Activated CD4-positive, alpha-beta T cell treated with anti-CD3 and anti-CD28 coated beads, Interleukin-2, amount 50 U/mL, for 24 hours (primary cell): Measurements from ENCODE around the gene COX8A.

Source experiments
- DNase-seq, 2 donors: peaks; one replicate each; pipeline ENCODE4 v3.0.0-alpha.2; 2020; ENCODE audit warnings: low read depth in 1 of 2, low spot score in 1 of 2

COX8A gene

DNA sequence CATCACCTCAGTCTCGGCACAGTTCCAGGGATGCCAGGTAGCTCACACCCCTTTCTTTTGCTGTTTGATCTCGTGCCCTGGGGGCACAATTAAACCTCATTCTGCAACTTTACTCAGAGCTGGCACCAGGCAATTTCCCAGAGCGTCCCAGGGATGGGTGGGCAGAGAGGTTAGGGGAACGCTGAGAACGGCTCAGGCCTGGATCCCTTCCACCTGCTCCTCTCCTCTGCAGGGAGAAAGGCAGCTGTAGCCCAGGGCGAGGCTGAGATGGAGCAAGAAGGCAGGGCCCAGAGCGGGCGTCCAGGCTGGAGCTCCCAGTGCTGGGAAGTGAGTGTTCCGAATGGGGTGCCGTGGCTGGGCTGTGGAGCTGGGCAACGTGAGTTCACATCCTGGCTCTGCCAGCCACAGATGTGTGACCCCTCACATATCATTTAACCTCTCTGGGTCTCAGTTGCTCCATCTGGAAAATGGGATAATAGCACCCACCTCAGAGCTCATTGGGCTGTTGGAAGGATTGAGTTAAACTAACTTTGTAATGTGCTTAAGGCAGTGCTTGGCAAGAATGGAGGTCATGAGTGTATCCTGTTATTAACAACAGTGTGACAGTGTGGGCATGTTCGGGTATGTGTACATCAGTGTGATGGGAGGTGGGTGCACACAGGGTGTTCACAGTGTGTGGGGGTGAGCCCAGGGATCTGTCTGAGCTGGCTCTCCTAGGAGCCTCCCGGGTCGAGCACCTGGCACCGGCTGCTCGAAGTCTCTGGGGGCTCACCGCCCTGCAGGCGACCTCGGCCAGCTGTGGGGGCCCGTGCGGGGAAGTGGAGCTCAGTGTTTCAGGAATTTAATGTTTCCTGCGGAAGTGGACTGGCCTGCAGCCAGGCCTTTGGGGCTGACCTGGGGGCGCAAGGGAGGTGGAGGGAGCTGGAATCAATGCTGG, 27.3 kb downstream of the COX8A start:
- no peak for DNase-seq

DNA sequence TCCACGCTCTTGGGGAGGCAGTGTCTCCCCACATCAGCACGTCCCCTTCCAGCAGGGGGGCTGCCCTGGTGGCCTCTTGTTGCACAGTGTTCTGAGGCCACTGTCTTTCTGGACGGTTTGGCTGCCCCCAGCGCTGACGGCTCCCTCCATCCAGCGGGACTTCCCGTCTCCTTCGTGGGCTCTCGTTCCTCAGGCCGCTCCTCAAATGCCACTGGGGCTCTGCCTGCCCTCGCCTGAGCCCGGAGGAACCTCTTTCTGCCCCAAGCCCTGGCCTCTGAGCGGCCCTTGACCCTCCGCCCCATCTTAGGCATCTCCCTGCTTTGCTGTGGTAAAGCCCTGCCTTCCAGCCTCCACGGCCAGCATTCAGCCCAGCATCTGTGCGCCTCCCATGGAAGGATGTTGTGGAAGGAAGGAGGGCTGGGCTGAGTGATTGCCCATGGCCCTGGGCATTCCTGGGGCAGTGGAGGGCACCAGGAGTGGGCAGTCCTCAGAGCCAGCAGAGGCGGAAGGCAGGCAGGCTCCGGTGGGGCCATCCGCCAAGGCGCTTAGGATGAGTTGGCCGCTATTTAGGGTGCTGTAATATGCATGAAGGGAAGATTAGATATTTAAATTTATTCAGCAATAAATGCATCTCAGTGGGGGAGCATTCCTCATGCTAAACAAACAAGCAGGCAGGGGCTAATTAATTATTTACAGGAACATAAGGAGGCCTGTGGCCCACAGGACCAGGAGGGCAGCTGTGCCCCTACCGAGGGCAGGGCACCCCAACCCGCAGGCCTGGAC, 29.6 kb downstream of the COX8A start:
- DNase-seq = no peak

DNA sequence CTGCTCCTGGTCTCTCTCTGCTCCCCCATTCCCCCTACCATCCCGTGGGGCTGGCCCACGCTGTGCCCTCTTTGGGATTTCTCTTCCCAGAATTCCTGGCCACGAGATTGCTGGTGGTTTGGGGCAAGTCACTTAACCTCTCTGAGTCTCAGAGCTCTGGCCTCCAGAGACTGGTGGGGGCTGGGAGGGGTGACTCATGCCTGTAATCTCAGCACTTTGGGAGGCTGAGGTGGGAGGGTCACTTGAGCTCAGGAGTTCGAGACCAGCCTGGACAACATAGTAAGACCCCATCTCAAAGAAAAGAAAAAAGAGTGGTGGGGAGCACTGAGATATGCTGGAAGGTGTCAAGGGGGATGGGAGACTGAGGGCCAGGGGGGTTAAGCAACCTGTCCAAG, 30.2 kb downstream of the COX8A start:
- no peak for DNase-seq

DNA sequence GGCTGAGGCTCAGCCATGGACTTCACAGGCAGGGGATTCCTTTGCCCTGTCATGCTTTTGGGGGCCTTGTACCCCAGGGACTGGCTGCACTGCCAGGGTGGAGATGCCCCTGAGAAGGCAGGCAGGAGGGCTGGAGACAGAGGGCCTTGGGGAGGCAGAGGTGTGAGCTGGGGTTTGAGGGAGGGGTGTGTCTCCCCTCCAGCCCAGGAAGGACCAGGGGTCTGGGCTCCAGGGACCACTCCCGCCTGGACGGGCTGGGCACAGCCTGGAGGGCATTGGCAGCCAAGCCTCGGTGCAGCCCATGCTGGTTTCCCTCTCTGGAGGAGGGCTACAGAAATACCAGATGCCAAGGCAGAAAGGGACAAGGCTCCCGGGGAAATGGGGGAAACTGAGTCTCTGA, 31.3 kb downstream of the COX8A start:
- no peak for DNase-seq

DNA sequence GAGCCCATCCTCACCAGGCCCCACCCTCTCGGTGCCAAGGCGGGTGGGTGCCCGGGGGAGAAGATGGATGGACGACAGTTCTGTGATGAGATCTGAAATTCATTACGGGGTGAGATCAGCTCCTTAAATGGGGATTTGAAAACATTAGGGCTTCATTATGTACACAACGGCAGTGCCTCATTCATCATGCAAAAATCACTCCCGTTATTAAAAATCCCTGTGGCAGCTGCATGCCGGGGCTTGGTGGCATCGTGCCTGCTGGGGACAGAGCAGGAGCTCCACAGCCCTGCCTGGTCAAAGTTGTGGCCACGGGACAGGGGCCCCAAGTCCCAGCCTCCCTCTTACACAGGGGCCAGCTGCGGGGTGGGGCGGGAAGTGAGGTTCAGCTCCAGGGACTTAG, 32.0 kb downstream of the COX8A start:
- no peak for DNase-seq

DNA sequence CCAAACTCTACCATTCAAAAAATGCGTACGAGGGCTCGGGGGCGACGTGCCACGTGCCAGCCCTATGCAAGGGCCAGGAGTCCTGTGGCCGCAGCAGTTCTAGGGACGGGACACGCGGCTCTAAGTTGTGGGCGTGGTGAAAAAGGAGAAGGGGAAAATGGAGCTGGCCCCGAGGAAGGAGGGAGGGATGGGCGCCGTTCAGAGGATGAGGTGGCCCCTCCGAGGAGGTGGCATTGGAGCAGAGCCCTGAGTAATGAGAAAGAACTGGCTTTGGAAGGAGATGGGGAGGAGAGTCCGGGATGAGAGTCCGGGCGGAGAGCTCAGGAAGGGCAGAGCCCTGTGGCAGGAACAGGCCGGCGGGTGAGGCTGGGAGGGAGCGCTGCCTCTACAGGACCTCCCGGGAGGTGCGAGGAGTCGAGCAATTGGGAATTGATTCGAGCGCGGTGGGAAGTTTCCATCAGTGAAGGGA, 32.8 kb downstream of the COX8A start:
- DNase-seq = no peak

DNA sequence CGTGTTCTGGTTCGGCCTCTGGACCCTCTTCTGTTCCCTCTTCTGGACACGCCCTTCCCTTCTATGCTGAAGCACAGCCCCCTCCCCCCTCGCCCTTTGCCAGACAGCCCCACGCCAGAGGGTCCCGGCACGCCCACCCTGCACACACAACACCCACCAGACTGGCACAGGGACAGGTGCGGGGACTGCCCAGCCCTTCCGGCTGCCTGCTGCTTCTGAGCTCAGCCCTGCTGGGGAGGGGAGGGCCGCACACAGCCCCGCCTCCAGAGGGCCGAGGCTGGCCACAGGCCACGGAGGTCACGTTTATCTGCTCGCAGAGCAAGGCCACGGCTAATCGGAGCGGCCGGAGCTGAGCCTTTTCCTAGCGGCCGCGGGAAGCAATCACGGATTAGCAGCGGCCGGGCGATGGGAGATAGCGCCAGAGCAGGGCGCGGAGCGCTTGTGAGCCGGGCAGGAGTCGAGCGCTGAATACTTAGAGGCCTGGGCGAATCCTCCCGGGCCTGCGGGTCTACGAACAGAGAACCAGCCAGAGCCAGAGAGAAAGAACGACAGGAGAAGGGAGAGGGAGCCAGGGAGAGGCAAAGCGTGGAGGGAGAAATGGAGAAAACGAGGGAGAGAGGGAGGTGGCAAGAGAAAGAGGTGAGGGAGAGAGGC, 33.3 kb downstream of the COX8A start:
- no peak for DNase-seq

DNA sequence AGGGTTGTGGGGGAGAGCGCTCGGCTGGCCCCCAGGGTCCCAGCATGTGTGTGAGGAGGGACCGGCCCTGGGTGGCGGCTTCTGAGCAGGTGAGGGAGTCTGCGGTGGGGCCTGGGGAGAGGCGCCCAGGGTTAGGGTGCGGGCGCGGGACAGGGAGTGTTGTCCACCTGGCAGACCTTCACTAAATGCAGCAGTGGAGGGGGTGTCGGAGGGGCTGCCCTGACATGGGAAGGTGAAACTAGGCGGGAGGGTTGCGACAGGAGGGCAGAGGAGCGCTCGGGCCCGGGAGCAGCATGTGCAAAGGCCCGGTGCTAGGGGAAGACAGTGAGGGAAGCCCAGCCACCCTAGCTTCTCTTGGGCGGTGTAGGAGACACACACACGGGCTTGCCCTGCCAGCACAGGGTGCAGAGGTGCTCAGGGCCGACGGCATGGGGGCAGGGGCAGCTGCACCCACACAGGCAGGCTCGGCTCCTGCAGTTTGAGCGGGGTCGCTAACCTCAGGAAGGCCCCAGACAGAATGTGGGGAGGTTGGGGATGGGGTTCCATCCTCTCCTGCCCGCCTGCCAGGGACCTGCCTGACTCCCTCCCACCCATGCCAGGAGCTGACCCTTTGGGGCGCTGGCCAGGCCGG, 34.0 kb downstream of the COX8A start:
- DNase-seq = no peak

DNA sequence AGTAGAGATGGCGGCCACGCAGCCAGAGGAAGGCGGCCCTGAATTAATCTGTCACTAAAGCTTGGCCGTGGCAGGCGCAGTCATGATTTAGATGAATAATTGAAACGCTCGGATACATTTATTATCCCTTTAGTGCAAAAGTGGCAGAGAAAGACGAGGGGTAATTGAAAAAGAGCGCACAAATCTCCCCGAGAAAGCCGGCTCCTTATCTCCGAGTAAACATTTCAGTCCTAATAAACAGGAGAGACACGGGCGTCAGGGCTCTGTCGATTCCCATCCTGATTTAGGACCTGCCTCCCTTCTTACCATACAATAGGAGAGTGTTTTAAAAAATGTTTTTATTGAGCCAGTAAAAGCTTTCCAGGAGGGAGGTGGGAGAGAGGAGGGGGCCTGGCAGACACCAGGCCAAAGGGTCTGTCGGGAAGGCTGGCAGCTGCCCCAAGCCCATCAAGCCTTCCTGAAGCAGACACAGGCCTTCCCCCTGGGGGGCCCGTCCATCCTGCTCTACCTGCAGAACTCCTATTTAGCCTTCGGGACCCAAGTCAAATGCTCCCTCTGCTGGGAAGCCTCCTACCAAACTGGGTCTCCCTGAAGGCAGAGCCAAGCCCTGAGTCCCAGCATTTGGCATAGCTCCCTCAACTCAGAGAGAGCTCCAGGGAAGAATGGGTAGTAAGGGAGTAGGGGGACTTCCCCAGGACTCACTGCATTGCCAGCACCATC, 34.7 kb downstream of the COX8A start:
- DNase-seq = no peak

DNA sequence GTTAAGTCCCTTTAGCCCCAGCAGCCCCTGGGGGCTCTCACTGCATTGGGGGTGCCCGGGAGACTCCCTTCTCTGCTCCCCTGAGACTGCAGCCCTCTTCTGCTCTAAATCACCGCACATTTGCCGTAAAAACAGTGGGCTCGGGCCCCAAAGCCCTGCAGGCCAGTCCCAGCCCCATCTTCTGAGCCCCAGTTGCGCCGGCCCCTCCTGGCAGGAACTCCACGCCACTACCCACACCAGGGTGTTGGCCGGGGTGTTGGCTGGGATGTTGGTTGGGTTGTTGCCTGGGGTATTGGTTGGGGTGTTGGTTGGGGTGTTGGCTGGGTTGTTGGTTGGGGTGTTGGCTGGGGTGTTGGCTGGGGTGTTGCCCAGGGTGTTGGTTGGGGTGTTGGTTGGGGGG, 35.3 kb downstream of the COX8A start:
- DNase-seq = no peak

DNA sequence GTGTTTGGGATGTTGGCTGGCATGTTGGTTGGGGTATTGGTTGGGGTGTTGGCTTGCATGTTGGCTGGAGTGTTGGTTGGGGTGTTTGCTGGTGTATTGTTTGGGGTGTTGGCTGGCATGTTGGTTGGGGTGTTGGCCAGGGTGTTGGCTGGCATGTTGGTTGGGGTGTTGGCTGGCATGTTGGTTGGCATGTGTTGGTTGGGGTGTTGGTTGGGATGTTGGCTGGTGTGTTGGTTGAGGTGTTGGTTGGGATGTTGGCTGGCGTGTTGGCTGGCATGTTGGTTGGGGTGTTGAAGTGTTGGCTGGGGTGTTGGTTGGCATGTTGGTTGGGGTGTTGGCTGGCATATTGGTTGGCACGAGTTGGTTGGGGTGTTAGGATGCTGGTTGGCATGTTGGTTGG, 36.4 kb downstream of the COX8A start:
- no peak for DNase-seq

DNA sequence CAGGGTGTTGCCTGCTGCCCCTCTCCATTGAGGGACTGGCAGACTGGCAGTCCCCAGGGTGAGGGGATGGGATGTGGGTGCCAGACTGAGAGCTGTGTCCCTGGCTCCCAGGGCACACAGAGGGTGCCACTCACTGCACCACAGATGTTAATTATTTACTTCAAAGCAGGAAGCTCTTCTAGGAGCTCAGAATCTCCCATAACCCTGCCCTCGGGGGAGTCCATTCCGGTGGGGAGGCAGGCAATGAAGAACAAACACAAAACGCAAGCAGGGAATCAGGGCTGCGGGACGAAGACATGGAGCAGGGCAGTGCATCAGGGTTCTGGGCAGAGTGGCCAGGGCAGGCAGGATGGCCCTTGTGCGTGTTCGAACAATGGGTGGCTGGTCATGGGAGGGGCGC, 37.0 kb downstream of the COX8A start:
- no peak for DNase-seq

DNA sequence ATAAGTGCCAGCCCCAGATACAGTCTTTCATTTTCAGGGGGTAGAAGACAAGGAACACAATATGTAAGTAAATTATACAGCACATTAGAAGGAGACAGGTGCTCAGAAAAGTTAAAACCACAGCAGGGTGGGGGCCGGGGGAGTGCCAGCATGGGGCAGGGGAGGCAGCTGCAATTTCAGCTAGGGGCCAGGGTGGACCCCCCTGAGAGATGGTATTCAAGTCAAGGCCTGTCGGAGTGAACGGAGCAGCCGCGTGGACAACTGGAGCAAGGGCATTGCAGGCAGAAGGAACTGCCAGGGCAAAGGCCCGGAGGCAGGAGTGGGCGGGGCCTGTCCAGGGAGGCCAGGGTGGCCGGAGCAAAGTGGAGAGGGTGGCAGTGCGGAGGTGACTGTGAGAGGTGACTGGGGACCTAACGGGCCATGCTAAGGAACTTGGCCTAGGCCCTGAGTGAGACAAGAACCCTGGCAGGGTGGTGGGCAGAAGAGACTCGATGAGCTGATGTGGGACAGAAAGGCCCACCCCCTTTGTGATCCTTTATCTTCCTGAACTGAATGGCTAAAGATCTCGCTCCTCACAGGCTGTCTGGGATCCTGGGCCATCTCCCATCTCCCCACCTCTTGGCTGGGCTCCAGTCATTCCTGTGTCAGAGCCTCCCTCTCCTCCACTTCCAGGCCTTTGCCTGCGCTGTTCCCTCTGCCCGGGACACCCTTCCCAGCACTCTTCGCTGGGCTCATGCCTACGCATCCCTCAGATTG, 38.9 kb downstream of the COX8A start:
- DNase-seq = no peak

DNA sequence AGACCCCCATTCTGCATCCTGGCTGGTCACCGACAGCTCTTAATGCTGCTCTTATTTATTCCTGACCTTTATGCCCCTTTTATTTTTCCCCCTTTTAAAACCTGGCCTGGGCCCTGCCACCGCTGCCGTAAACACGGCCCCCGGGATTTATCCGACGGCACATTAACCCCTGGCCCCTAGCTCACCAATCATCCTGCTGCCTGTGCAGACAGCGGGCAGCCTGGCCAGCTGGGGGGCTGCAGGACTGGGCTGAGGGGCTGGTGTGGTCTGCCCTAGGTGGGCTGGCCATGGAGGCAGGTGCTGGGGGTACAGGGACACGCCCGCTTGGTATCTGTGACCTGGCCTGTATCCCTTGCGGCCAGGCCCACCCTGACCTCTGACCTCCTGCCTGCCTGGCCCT, 39.9 kb downstream of the COX8A start:
- DNase-seq = no peak

DNA sequence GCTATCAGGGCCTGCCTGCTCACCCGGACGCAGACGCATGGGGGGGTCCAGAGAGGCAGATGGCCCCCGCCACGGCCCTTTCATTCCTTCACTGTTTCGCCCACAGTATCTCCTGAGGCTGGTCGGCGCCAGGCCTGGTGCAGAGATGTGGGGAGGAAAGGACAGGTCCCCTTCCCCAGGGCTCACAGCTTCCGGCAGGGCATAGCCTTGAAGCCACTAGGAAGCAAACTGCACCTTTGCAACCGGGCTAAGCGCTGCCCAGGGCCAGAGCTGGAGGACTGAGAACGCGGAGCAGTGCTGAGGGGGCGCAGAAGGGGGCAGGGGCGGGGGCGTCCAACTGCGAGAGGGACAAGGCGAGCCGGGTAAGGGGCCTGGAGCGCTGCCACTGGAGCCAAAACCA, 41.1 kb downstream of the COX8A start:
- no peak for DNase-seq

DNA sequence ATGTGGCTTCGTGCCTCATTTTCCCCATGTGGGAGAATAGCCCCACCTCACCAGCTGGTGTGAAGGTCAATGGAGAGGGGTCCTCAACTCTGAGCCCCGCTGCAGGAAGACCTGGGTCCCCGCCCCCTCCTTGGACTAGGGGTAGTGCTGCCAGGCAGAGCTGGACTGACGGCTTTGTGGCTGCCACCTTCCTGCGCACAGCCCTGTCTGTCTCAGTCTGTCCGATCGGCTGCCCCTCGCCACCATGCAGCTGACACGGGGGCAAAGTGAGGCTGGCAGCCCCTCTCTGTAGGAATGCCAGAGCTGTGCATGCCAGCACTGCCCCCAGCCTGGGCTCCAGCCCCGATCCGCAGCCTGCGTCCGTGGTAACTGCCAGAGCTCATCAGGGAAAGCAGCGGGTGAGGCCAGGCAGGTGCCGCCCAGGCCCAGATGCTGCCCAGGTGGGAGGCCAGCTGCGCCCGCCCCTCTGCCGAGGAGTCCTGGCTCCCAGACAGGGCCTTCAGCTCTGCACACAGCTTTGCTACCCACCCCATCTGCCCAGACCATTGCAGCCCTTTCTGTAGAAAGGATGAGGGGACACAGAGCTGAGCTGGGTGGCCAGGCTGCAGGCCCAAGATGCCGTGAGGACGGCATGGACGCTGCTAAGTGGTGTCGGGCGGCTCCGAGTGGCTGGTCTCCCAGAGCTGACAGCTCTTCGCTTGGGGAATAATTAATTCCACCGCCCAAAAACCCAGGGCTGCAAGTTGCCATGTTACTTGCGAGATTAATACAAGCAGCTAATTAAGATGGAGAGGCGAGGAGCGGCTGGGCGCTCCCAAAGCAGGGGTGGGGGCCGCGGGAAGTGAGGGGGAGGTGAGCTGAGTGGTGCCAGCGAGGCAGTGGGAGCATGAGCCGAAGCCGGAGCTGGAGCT, 41.8 kb downstream of the COX8A start:
- no peak for DNase-seq

DNA sequence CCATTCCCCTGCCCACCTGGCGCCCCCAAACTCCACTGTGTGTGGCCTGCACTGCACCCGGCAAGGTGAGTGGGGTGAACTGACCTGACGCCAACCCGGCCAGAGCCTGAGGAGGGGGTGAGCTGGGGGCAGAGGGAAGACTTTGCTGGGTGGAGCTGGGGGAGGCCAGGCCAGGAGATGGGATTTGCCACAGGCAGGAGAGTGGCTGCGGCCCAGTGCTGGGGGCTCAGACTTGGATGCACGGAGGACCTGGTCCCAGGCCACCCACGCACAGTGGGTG, 43.5 kb downstream of the COX8A start:
- no peak for DNase-seq

DNA sequence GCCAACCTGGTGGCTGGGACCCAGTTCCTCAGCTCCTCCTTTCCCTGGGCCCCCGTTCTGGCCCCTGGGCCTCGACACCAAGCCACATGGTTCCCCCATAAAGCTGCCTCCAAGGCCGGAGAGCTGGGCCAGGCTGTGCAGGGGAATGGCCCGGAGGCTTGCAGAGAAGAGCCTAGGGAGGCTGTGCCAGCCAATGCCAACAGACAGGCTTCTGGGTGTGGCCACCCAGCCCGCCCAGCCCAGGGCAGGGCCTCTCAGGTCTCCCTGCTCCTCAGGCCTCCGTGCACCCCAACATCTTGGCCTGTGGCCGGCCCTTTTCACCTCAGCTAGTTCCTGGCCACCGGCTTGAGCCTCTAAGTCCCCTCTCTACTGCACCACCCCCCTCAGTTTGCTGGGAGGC, 43.9 kb downstream of the COX8A start:
- DNase-seq = no peak
